K562 (cell line): ENCODE data around the gene WFIKKN1. TPM values are rescaled to one million over a fixed set of nuclear protein-coding genes. Genes with fewer than 3 reads are reported as not detected.

Experiments used
- DACH1 ChIP-seq: fragments of 450-650 bp; IDR thresholded peaks from 2 replicates; pipeline ENCODE4 v1.6.1; 2018; ENCODE audit not compliant: partially characterized antibody
- EP400 ChIP-seq: fragments of 450-650 bp; IDR thresholded peaks from 2 replicates; pipeline ENCODE4 v1.6.1; 2017; ENCODE audit warnings: antibody characterized with exemption, mild to moderate bottlenecking, moderate library complexity
- GATAD2B ChIP-seq: fragments of 450-650 bp; IDR thresholded peaks from 2 replicates; pipeline ENCODE4 v1.6.1; 2017; ENCODE audit warnings: mild to moderate bottlenecking, borderline replicate concordance
- ILF3 ChIP-seq: fragments of 450-650 bp; IDR thresholded peaks from 2 replicates; pipeline ENCODE4 v1.6.1; 2018; ENCODE audit warnings: antibody characterized with exemption, mild to moderate bottlenecking, moderate library complexity, borderline replicate concordance
- KDM5B ChIP-seq: fragments of 200-600 bp; sonication (generic); IDR thresholded peaks from 2 replicates; pipeline ENCODE4 v1.6.1; 2012; ENCODE audit warnings: low read depth, mild to moderate bottlenecking, moderate library complexity, low read length, control low read depth, inconsistent platforms; ENCODE audit not compliant: insufficient replicate concordance
- KLF6 ChIP-seq: fragments of 250-450 bp; sonication (Bioruptor Pico); IDR thresholded peaks from 2 replicates; pipeline ENCODE4 v1.4.0; 2020; ENCODE audit warnings: mild to moderate bottlenecking, moderate library complexity, borderline replicate concordance
- MCM7 ChIP-seq, 2 experiments: fragments of 450-650 bp; IDR thresholded peaks; 2 replicates each; pipeline ENCODE4 v1.6.1; 2016 to 2018
- PCBP2 ChIP-seq: fragments of 200-400 bp; formaldehyde crosslinking; IDR thresholded peaks from 2 replicates; pipeline ENCODE4 v1.6.1; 2018; ENCODE audit warnings: low read length, low read depth, mild to moderate bottlenecking, moderate library complexity; ENCODE audit not compliant: poor library complexity, severe bottlenecking
- SPI1 ChIP-seq: IDR thresholded peaks from 2 replicates; pipeline ENCODE4 v1.6.1; 2011; ENCODE audit warnings: low read depth, low read length, control low read depth, borderline replicate concordance
- TEAD4 ChIP-seq, 2 experiments: sonication (generic) in 1 of 2; formaldehyde crosslinking in 1 of 2; IDR thresholded peaks; 2 replicates each; pipeline versions ENCODE4 v1.6.1 to v1.8.0; 2012 to 2022; ENCODE audit warnings: borderline replicate concordance in 1 of 2, inconsistent platforms in 1 of 2, low read length in 1 of 2, mild to moderate bottlenecking in 1 of 2, missing genetic modification reagents in 1 of 2
- XRCC3 ChIP-seq: fragments of 450-650 bp; IDR thresholded peaks from 2 replicates; pipeline ENCODE4 v1.6.1; 2017; ENCODE audit warnings: mild to moderate bottlenecking, moderate library complexity
- ZBTB11 ChIP-seq, 3 experiments: fragments of 200-800 bp in 1 of 3; fragments of 250-450 bp in 1 of 3; fragments of 450-650 bp in 1 of 3; sonication (Bioruptor Pico) in 1 of 3; sonication (Bioruptor generic) in 1 of 3; formaldehyde crosslinking in 1 of 3; IDR thresholded peaks; 2 replicates each; pipeline versions ENCODE4 v1.6.1 to v1.8.0; 2016 to 2022; ENCODE audit warnings: mild to moderate bottlenecking in 2 of 3, missing genetic modification characterization in 2 of 3, missing compliant biosample characterization in 1 of 3, moderate library complexity in 1 of 3
- ZNF12 ChIP-seq: sonication (generic); formaldehyde crosslinking; IDR thresholded peaks from 2 replicates; pipeline ENCODE4 v1.4.0; 2020; ENCODE audit warnings: mild to moderate bottlenecking, missing genetic modification reagents
- ZNF121 ChIP-seq: sonication (generic); formaldehyde crosslinking; conservative IDR thresholded peaks from 2 replicates; pipeline ENCODE4 v1.8.0; 2022; ENCODE audit warnings: missing genetic modification reagents
- ZNF197 ChIP-seq: fragments of 200-800 bp; sonication (Bioruptor generic); IDR thresholded peaks from 2 replicates; pipeline ENCODE4 v1.6.1; 2016; ENCODE audit warnings: low read depth, missing genetic modification characterization, missing compliant biosample characterization
- ZNF280A ChIP-seq: fragments of 450-650 bp; IDR thresholded peaks from 2 replicates; pipeline ENCODE4 v1.6.1; 2018; ENCODE audit warnings: mild to moderate bottlenecking, low read depth; ENCODE audit not compliant: partially characterized antibody
- ZNF444 ChIP-seq: fragments of 250-450 bp; sonication (Bioruptor Pico); IDR thresholded peaks from 2 replicates; pipeline ENCODE4 v1.4.0; 2020; ENCODE audit warnings: mild to moderate bottlenecking, moderate library complexity
- polyA plus RNA-seq, 8 experiments: library from polyadenylated mRNA; depleted of rRNA in 4 of 8; stranded (reverse) in 5 of 8; unstranded in 3 of 8; fragments of >200 nt; fragmentation: Nextera tagmentation in 2 of 8; fragmentation: Illumina TruSeq in 1 of 8; extraction: Ambion mirVana in 2 of 8; extraction: Trizol in 1 of 8; gene quantifications; 2 replicates each; pipeline versions ENCODE4 v1.2.1 to v1.2.3, GENCODE V29; 2011 to 2014; ENCODE audit warnings: inconsistent platforms in 1 of 8, missing spikeins in 1 of 8
- total RNA-seq, 7 experiments: library from RNA; depleted of rRNA in 6 of 7; stranded (reverse); fragments of >200 nt in 6 of 7; fragmentation: Illumina TruSeq in 2 of 7; extraction: Trizol in 2 of 7; gene quantifications; 2 replicates each; pipeline versions ENCODE4 v1.2.1 to v1.2.3, GENCODE V29; 2011 to 2021; ENCODE audit warnings: low replicate concordance in 1 of 7
- TF ChIP-seq, protein P1 (sequence below), 2 experiments: fragments of 250-450 bp in 1 of 2; fragments of 450-650 bp in 1 of 2; sonication (Bioruptor Pico) in 1 of 2; IDR thresholded peaks; 2 replicates each; pipeline versions ENCODE4 v1.6.1 to v1.8.0; 2016 to 2021; ENCODE audit warnings: mild to moderate bottlenecking in 2 of 2, moderate library complexity in 2 of 2, missing compliant biosample characterization in 1 of 2, missing genetic modification characterization in 1 of 2
- TF ChIP-seq, protein P2 (sequence below): fragments of 250-450 bp; sonication (Bioruptor Pico); IDR thresholded peaks from 2 replicates; pipeline ENCODE4 v1.8.0; 2021; ENCODE audit warnings: mild to moderate bottlenecking, moderate library complexity

Gene WFIKKN1
- total and polyA plus RNA-seq, 9 of the 15 experiments (the other 6 are each of a cell fraction or from before 2014, with no cell fraction given): 0.14 to 1.1 (median 0.50) TPM; not detected in 4

GRCh38 chr16:667780-668518 is 37.2 kb downstream of the WFIKKN1 start, which contains the start of gene RHOT2 (continued):
- TF ChIP-seq ZNF280A: no peak
- no peak; the same call in 1 of the 2 replicates for TF ChIP-seq ILF3
- TF ChIP-seq KLF6 (CRISPR knock-in tag): no peak
- no peak for TF ChIP-seq MCM7 (IDR thresholded peaks at IDR 0.05)
- TF ChIP-seq KDM5B: peak; percentile 35
- no peak for TF ChIP-seq ZNF12 (CRISPR knock-in tag)
- 0 out of 2 replicates have a peak, but pooled peaks have one; percentile 57 for TF ChIP-seq ZNF197
- TF ChIP-seq TEAD4 (IDR thresholded peaks at IDR 0.05; ENCODE audit: low read length): no peak
- TF ChIP-seq TEAD4 (CRISPR knock-in tag; IDR thresholded peaks at IDR 0.05; ENCODE audit: borderline replicate concordance): no peak
- TF ChIP-seq ZNF444: no peak
- TF ChIP-seq DACH1: no peak
- no peak for TF ChIP-seq XRCC3
- TF ChIP-seq, protein P1, sequence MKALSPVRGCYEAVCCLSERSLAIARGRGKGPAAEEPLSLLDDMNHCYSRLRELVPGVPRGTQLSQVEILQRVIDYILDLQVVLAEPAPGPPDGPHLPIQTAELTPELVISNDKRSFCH (CRISPR knock-in tag; IDR thresholded peaks at IDR 0.05): no peak
- TF ChIP-seq, protein P1 (tag; IDR thresholded peaks at IDR 0.05): peak; percentile 86
- TF ChIP-seq PCBP2: no peak
- 0 out of 2 replicates have a peak, but pooled peaks have one; percentile 17 for TF ChIP-seq SPI1
- TF ChIP-seq, protein P2, sequence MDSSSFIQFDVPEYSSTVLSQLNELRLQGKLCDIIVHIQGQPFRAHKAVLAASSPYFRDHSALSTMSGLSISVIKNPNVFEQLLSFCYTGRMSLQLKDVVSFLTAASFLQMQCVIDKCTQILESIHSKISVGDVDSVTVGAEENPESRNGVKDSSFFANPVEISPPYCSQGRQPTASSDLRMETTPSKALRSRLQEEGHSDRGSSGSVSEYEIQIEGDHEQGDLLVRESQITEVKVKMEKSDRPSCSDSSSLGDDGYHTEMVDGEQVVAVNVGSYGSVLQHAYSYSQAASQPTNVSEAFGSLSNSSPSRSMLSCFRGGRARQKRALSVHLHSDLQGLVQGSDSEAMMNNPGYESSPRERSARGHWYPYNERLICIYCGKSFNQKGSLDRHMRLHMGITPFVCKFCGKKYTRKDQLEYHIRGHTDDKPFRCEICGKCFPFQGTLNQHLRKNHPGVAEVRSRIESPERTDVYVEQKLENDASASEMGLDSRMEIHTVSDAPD (CRISPR knock-in tag): no peak
- peak; percentile 95 for TF ChIP-seq GATAD2B
- TF ChIP-seq EP400: peak; percentile 55; the same call in 1 of the 2 replicates
- TF ChIP-seq ZNF121 (CRISPR knock-in tag): no peak
- peak; percentile 61 to 96 (median 84); a peak in 5 of 6 replicates for TF ChIP-seq ZBTB11 (CRISPR knock-in tag; IDR thresholded peaks at IDR 0.05)
